Neural crest cell (in vitro differentiated cells): ENCODE measurements around the gene SLFN12L. TPM values are rescaled to one million over a fixed set of nuclear protein-coding genes. Genes with fewer than 3 reads are reported as not detected.

Source experiments
- DNase-seq: peaks from one replicate; pipeline ENCODE4 v3.0.0; 2021; ENCODE audit warnings: low read depth, mixed read lengths, low spot score
- H3K27ac Mint-ChIP-seq: one replicate; pipeline ENCODE4 v1.8.0; 2021; ENCODE audit warnings: mild to moderate bottlenecking, mixed read lengths; ENCODE audit not compliant: unreplicated experiment
- H3K27me3 Mint-ChIP-seq: 2 replicates; pipeline ENCODE4 v1.8.0; 2021; ENCODE audit warnings: low read depth, mild to moderate bottlenecking, mixed read lengths
- H3K36me3 Mint-ChIP-seq: 2 replicates; pipeline ENCODE4 v1.8.0; 2021; ENCODE audit warnings: low read depth, mild to moderate bottlenecking, mixed read lengths
- H3K4me1 Mint-ChIP-seq: 2 replicates; pipeline ENCODE4 v1.8.0; 2021; ENCODE audit warnings: mixed read lengths
- H3K4me3 Mint-ChIP-seq: one replicate; pipeline ENCODE4 v1.8.0; 2021; ENCODE audit warnings: mild to moderate bottlenecking, mixed read lengths
- H3K9me3 Mint-ChIP-seq: 2 replicates; pipeline ENCODE4 v1.8.0; 2021; ENCODE audit warnings: mixed read lengths
- CTCF ChIP-seq: fragments of 200-600 bp; sonication (generic); conservative IDR thresholded peaks from 2 replicates; pipeline ENCODE4 v1.5.0; 2021; ENCODE audit warnings: antibody characterized with exemption, mild to moderate bottlenecking
- total RNA-seq: library from RNA; stranded (reverse); gene quantifications from 2 replicates; pipeline ENCODE4 v1.2.1, GENCODE V29; 2021

SLFN12L gene
- total RNA-seq, 1 donor from 2014 or later: not detected

- H3K36me3 Mint-ChIP-seq: no peaks in the 10 kb centered on the region
- no peak for TF ChIP-seq CTCF
- H3K27ac Mint-ChIP-seq: no peak overlapping the region
- H3K4me1 Mint-ChIP-seq: no peaks in the 10 kb centered on the region
- H3K9me3 Mint-ChIP-seq: no peaks in the 10 kb centered on the region
- DNase-seq: no peak
- H3K27me3 Mint-ChIP-seq: peaks cover 84% of the 10 kb centered on the region
- H3K4me3 Mint-ChIP-seq: no peak overlapping the region
Measured at GRCh38 chr17:35553310-35553709, 15.8 kb upstream of the SLFN12L start.

GRCh38 chr17:35548978-35549377 is 11.5 kb upstream of the SLFN12L start:
- peaks cover 86% of the 10 kb centered on the region for H3K27me3 Mint-ChIP-seq
- H3K4me3 Mint-ChIP-seq: no peak overlapping the region
- no peak for DNase-seq
- no peaks in the 10 kb centered on the region for H3K36me3 Mint-ChIP-seq
- H3K9me3 Mint-ChIP-seq: no peaks in the 10 kb centered on the region
- TF ChIP-seq CTCF: no peak
- H3K4me1 Mint-ChIP-seq: no peaks in the 10 kb centered on the region
- H3K27ac Mint-ChIP-seq: no peak overlapping the region

- H3K36me3 Mint-ChIP-seq: no peaks in the 10 kb centered on the region
- no peak for TF ChIP-seq CTCF
- DNase-seq: no peak
- no peaks in the 10 kb centered on the region for H3K4me1 Mint-ChIP-seq
- no peak overlapping the region for H3K27ac Mint-ChIP-seq
- no peak overlapping the region for H3K4me3 Mint-ChIP-seq
- peaks cover 86% of the 10 kb centered on the region for H3K27me3 Mint-ChIP-seq
- no peaks in the 10 kb centered on the region for H3K9me3 Mint-ChIP-seq
Measured at GRCh38 chr17:35548208-35548810, 10.8 kb upstream of the SLFN12L start.

GRCh38 chr17:35546487-35546886 is 9.0 kb upstream of the SLFN12L start:
- no peak for DNase-seq

GRCh38 chr17:35545150-35545549 is 7.7 kb upstream of the SLFN12L start:
- Mint-ChIP-seq H3K4me3 (no peak overlapping the region), H3K9me3 (no peaks in the 10 kb centered on the region), H3K36me3 (no peaks in the 10 kb centered on the region), H3K27me3 (peaks cover 78% of the 10 kb centered on the region), H3K27ac (no peak overlapping the region), H3K4me1 (no peaks in the 10 kb centered on the region)
- DNase-seq: no peak
- no peak for TF ChIP-seq CTCF

More at GRCh38 chr17:35546487-35546886, 9.0 kb upstream of the SLFN12L start:
- no peak for TF ChIP-seq CTCF
- no peak overlapping the region for H3K4me3 Mint-ChIP-seq
- no peaks in the 10 kb centered on the region for H3K9me3 Mint-ChIP-seq
- H3K4me1 Mint-ChIP-seq: no peaks in the 10 kb centered on the region
- no peaks in the 10 kb centered on the region for H3K36me3 Mint-ChIP-seq
- H3K27ac Mint-ChIP-seq: no peak overlapping the region
- H3K27me3 Mint-ChIP-seq: peaks cover 76% of the 10 kb centered on the region

- DNase-seq: no peak
- Mint-ChIP-seq H3K9me3 (no peaks in the 10 kb centered on the region), H3K4me3 (no peak overlapping the region), H3K27ac (no peak overlapping the region), H3K27me3 (peaks cover 74% of the 10 kb centered on the region), H3K4me1 (no peaks in the 10 kb centered on the region), H3K36me3 (no peaks in the 10 kb centered on the region)
- TF ChIP-seq CTCF: no peak
Measured at GRCh38 chr17:35543856-35544255, 6.4 kb upstream of the SLFN12L start.
